ENCODE measurements around the gene MOAP1. TPM values are rescaled to one million over a fixed set of nuclear protein-coding genes. Genes with fewer than 3 reads are reported as not detected.

MOAP1 gene
- total and polyA plus RNA-seq, 2 of the 8 experiments (the other 6 are each of a cell fraction or from before 2014, with no cell fraction given), result 18.3 to 20.1 TPM

GRCh38 chr14:93146119-93146518, 38.6 kb downstream of the MOAP1 start:
- no peaks in the 10 kb centered on the region for H4K20me1 ChIP-seq (replicated peaks in 1 of 2; ENCODE audit: control insufficient read depth in 1 of 2, insufficient read depth in 2 of 2, low read length in 2 of 2)
- 0 out of 7 replicates have a peak, but pooled peaks cover 0 to 3% (median 0%) of the 10 kb centered on the region in 4 experiments for H3K4me1 ChIP-seq (replicated peaks in 1 of 4; ENCODE audit: control insufficient read depth in 3 of 4, insufficient read depth in 4 of 4, low read length in 3 of 4)
- H3K4ac ChIP-seq (replicated peaks; ENCODE audit: insufficient read length, low read depth, low read length), result no peak overlapping the region
- no peak overlapping the region for H3K27ac ChIP-seq (ENCODE audit: low read depth, low read length)
- no peak overlapping the region for H2AFZ ChIP-seq (ENCODE audit: low read length)
- FAIRE-seq (no peak), DNase-seq (ENCODE audit: low read depth in 1 of 2, low spot score in 2 of 2) (no peak)
- no peak overlapping the region for H3K23ac ChIP-seq (ENCODE audit: insufficient read length)
- no peaks in the 10 kb centered on the region; a peak in 1 of 7 replicates for H3K27me3 ChIP-seq (replicated peaks in 1 of 4; ENCODE audit: control insufficient read depth in 3 of 4, extremely low read depth in 1 of 4, insufficient read depth in 3 of 4, low read length in 3 of 4)
- H2BK12ac ChIP-seq (ENCODE audit: low read depth, low read length), result no peak overlapping the region
- no peaks in the 10 kb centered on the region for H3K36me3 ChIP-seq (ENCODE audit: control insufficient read depth in 2 of 4, insufficient read depth in 4 of 4, low read length in 3 of 4)
- no peak overlapping the region for H2BK5ac ChIP-seq (ENCODE audit: low read depth, low read length)
- no peaks in the 10 kb centered on the region for H3K79me1 ChIP-seq (ENCODE audit: low read depth, low read length)
- no peak overlapping the region for H4K8ac ChIP-seq (ENCODE audit: extremely low read depth, insufficient read depth, low read length)
- WGBS, 2 experiments (ENCODE audit: extremely low coverage in 1 of 2, insufficient coverage in 1 of 2, insufficient read length in 1 of 2, insufficient replicate concordance in 2 of 2, low coverage in 1 of 2, low lambda C conversion rate in 2 of 2, missing lambda C conversion rate in 1 of 2), result 93% methylated on average over 9 of the region's 9 CpGs; no CpG with 5 or more reads in 1 of the 2 experiments
- H3K9me3 ChIP-seq (ENCODE audit: insufficient read depth in 2 of 2, low read depth in 1 of 2, low read length in 1 of 2), result no peaks in the 10 kb centered on the region
- no peaks in the 10 kb centered on the region for H3K79me2 ChIP-seq (ENCODE audit: control insufficient read depth in 1 of 2, insufficient read depth in 2 of 2, low read length in 2 of 2)
- no peak overlapping the region for H3K56ac ChIP-seq (replicated peaks; ENCODE audit: insufficient read length, low read depth, low read length)
- no peak overlapping the region for H3K4me2 ChIP-seq (ENCODE audit: insufficient read depth in 1 of 2, low read depth in 2 of 2, low read length in 2 of 2)
- H2BK120ac ChIP-seq (replicated peaks; ENCODE audit: low read depth, low read length), result no peak overlapping the region
- no peak overlapping the region for H3K4me3 ChIP-seq (ENCODE audit: extremely low read depth in 1 of 4, insufficient read depth in 2 of 4, low read depth in 3 of 4, low read length in 4 of 4)
- ChIA-PET POLR2A (ENCODE audit: partially characterized antibody) (no interaction called here), CTCF (ENCODE audit: partially characterized antibody) (interaction anchor here (0.6 to 2.9 kb wide), 4 partner anchors 14 to 35 kb away, joined by 3 to 13 read pairs (median 6); no protein-coding TSS in a partner anchor)
- no peak overlapping the region for H3K18ac ChIP-seq (ENCODE audit: extremely low read depth, low read length)
- no peak overlapping the region for H2BK15ac ChIP-seq (ENCODE audit: low read length)
- no peak overlapping the region for H4K5ac ChIP-seq (ENCODE audit: insufficient read length, low read depth, low read length)
- H2AK5ac ChIP-seq (ENCODE audit: low read depth, low read length), result no peak overlapping the region
- H2BK20ac ChIP-seq (ENCODE audit: low read length), result no peak overlapping the region
- no peak overlapping the region for H3K14ac ChIP-seq (ENCODE audit: insufficient read length)
- no peaks in the 10 kb centered on the region for H3K23me2 ChIP-seq (ENCODE audit: low read depth, low read length)
- H4K91ac ChIP-seq (replicated peaks; ENCODE audit: insufficient read length, low read length), result no peak overlapping the region
- H3K9ac ChIP-seq (replicated peaks in 1 of 4; ENCODE audit: extremely low read depth in 1 of 4, low read depth in 3 of 4, low read length in 3 of 4), result no peak overlapping the region
- TF ChIP-seq SAP30 (IDR thresholded peaks at IDR 0.05; ENCODE audit: insufficient read depth, insufficient replicate concordance, low read length) (no peak), ZNF274 (IDR thresholded peaks at IDR 0.05; ENCODE audit: borderline replicate concordance, extremely low read depth, low read length) (no peak), TBP (IDR thresholded peaks at IDR 0.05; ENCODE audit: low read depth, low read length) (no peak), YY1 (IDR thresholded peaks at IDR 0.05; ENCODE audit: low read depth, low read length) (no peak), CREB1 (IDR thresholded peaks at IDR 0.05) (no peak), GABPA (IDR thresholded peaks at IDR 0.05; ENCODE audit: borderline replicate concordance, insufficient read depth, low read length) (no peak), HDAC6 (IDR thresholded peaks at IDR 0.05; ENCODE audit: low read depth, low read length) (no peak), POU5F1 (IDR thresholded peaks at IDR 0.05; ENCODE audit: low read depth, low read length) (no peak), BACH1 (IDR thresholded peaks at IDR 0.05; ENCODE audit: low read length) (no peak), RAD21 (IDR thresholded peaks at IDR 0.05 in 1 of 2, conservative IDR thresholded peaks at IDR 0.05 in 1 of 2; ENCODE audit: low read depth in 2 of 2, low read length in 2 of 2) (no peak), USF2 (IDR thresholded peaks at IDR 0.05; ENCODE audit: low read length) (no peak), MAX (IDR thresholded peaks at IDR 0.05) (no peak), KDM1A (IDR thresholded peaks at IDR 0.05; ENCODE audit: borderline replicate concordance, low read length) (no peak), SP1 (IDR thresholded peaks at IDR 0.05; ENCODE audit: low read depth, low read length) (no peak)
